Measurements from ENCODE around the gene UGT1A1.
"Not testable (repeated sequence)": the region's sequence is repeated elsewhere in the genome, so short reads cannot be mapped to it uniquely, and the experiment has no call there.

UGT1A1 gene

GRCh38 chr2:233747283-233747544 is 12.9 kb upstream of the UGT1A1 start:
- no peak overlapping the region for H3K27ac ChIP-seq
- no peak for DNase-seq (ENCODE audit: low spot score)
- no peak overlapping the region for H3K4me3 ChIP-seq
- TF ChIP-seq CTCF (IDR thresholded peaks at IDR 0.05) = no peak

- not testable (repeated sequence) for DNase-seq (ENCODE audit: low spot score); H3K27ac ChIP-seq; H3K4me3 ChIP-seq
These were observed 9.4 kb upstream of the UGT1A1 start for GRCh38 chr2:233750689-233751088.

GRCh38 chr2:233751212-233752009 is 8.7 kb upstream of the UGT1A1 start:
- H3K27ac ChIP-seq; H3K4me3 ChIP-seq; DNase-seq (ENCODE audit: low spot score): not testable (repeated sequence)

- TF ChIP-seq CTCF (IDR thresholded peaks at IDR 0.05) = no peak
- no peak for DNase-seq (ENCODE audit: low spot score)
These were observed 5.0 kb upstream of the UGT1A1 start for GRCh38 chr2:233754872-233755611.

GRCh38 chr2:233756429-233757081 is 3.5 kb upstream of the UGT1A1 start:
- no peak for TF ChIP-seq CTCF (IDR thresholded peaks at IDR 0.05)
- no peak overlapping the region for H3K4me3 ChIP-seq
- DNase-seq (ENCODE audit: low spot score) = no peak
- H3K27ac ChIP-seq = no peak overlapping the region

More at GRCh38 chr2:233754872-233755611, 5.0 kb upstream of the UGT1A1 start:
- no peak overlapping the region for H3K27ac ChIP-seq
- H3K4me3 ChIP-seq = no peak overlapping the region

- H3K27ac ChIP-seq = no peak overlapping the region
- TF ChIP-seq CTCF (IDR thresholded peaks at IDR 0.05) = no peak
- H3K4me3 ChIP-seq = no peak overlapping the region
- no peak for DNase-seq (ENCODE audit: low spot score)
These were observed 1.9 kb upstream of the UGT1A1 start for GRCh38 chr2:233758141-233758540.

GRCh38 chr2:233758849-233759248 is 1.2 kb upstream of the UGT1A1 start:
- no peak overlapping the region for H3K4me3 ChIP-seq

More at GRCh38 chr2:233758849-233759248, 1.2 kb upstream of the UGT1A1 start:
- no peak overlapping the region for H3K27ac ChIP-seq
- DNase-seq (ENCODE audit: low spot score) = no peak
- no peak for TF ChIP-seq CTCF (IDR thresholded peaks at IDR 0.05)
